DLD1 (cell line): ENCODE results near the gene ELOVL1.

ENCODE experiments used
- in situ Hi-C: cut with HindIII; loops from 2 replicates; pipeline ENCODE4 v1.10.0; 2017; ENCODE audit warnings: low sequenced_read_pairs

The ELOVL1 gene

GRCh38 chr1:43358121-43358745 is 9.6 kb downstream of the ELOVL1 start:
- in situ Hi-C loops = no loop called here

GRCh38 chr1:43357251-43357650 is 10.6 kb downstream of the ELOVL1 start:
- in situ Hi-C loops = no loop called here

- in situ Hi-C loops = no loop called here
These were observed 12.9 kb downstream of the ELOVL1 start for GRCh38 chr1:43354936-43355335.

- in situ Hi-C loops = no loop called here
These were observed 13.3 kb downstream of the ELOVL1 start for GRCh38 chr1:43354471-43354870.

- in situ Hi-C loops = no loop called here
These were observed 14.9 kb downstream of the ELOVL1 start for GRCh38 chr1:43352881-43353280.

GRCh38 chr1:43352351-43352705 is 15.5 kb downstream of the ELOVL1 start:
- in situ Hi-C loops = no loop called here

GRCh38 chr1:43351421-43352350 is 16.1 kb downstream of the ELOVL1 start:
- in situ Hi-C loops = no loop called here

GRCh38 chr1:43350976-43351375 is 16.8 kb downstream of the ELOVL1 start:
- in situ Hi-C loops = no loop called here

- in situ Hi-C loops = no loop called here
These were observed 18.1 kb downstream of the ELOVL1 start for GRCh38 chr1:43349594-43350306.

- in situ Hi-C loops = no loop called here
These were observed 18.8 kb downstream of the ELOVL1 start for GRCh38 chr1:43348809-43349593.

GRCh38 chr1:43348343-43348808 is 19.4 kb downstream of the ELOVL1 start:
- in situ Hi-C loops = no loop called here

- in situ Hi-C loops = no loop called here
These were observed 21.2 kb downstream of the ELOVL1 start for GRCh38 chr1:43346636-43347035.

GRCh38 chr1:43345120-43345519 is 22.7 kb downstream of the ELOVL1 start:
- in situ Hi-C loops = no loop called here

- in situ Hi-C loops = no loop called here
These were observed 23.5 kb downstream of the ELOVL1 start for GRCh38 chr1:43344267-43344850.

GRCh38 chr1:43340559-43340958 is 27.3 kb downstream of the ELOVL1 start:
- in situ Hi-C loops = no loop called here

- in situ Hi-C loops = no loop called here
These were observed 28.1 kb downstream of the ELOVL1 start for GRCh38 chr1:43339584-43340232.

GRCh38 chr1:43338001-43338400 is 29.8 kb downstream of the ELOVL1 start:
- in situ Hi-C loops = no loop called here

- in situ Hi-C loops = no loop called here
These were observed 30.2 kb downstream of the ELOVL1 start, which contains the start of gene MPL for GRCh38 chr1:43337588-43337987. TSS of gene MPL (plus strand) at chr1:43337818. CDS start at chr1:43337849, 31 bp downstream.

GRCh38 chr1:43334453-43335205 is 33.2 kb downstream of the ELOVL1 start:
- in situ Hi-C loops = no loop called here
